ENCODE results near the gene UPF1.

UPF1 gene

GRCh38 chr19:18879579-18880373, 48.0 kb downstream of the UPF1 start:
- Histone ChIP-seq H3K27me3 (replicated peaks; ENCODE audit: insufficient read depth, low read length) (peaks cover 15% of the 10 kb centered on the region), H3K9me2 (replicated peaks; ENCODE audit: insufficient read depth, low read length) (no peaks in the 10 kb centered on the region), H3K36me3 (replicated peaks; ENCODE audit: insufficient read depth, low read length) (no peaks in the 10 kb centered on the region), H3K9ac (ENCODE audit: low read length) (no peak overlapping the region), H3K4me3 (ENCODE audit: low read length) (no peak overlapping the region), H3F3A (ENCODE audit: insufficient read depth, low read length) (no peaks in the 10 kb centered on the region), H2AFZ (ENCODE audit: low read length) (no peak overlapping the region), H3K79me2 (ENCODE audit: low read length) (no peaks in the 10 kb centered on the region), H3K9me3 (replicated peaks; ENCODE audit: insufficient read depth, low read length) (no peaks in the 10 kb centered on the region), H4K20me1 (ENCODE audit: insufficient read depth, low read length) (no peaks in the 10 kb centered on the region), H3K27ac (ENCODE audit: low read length) (no peak overlapping the region), H3K4me1 (ENCODE audit: low read length) (no peaks in the 10 kb centered on the region), H3K4me2 (ENCODE audit: low read depth, low read length) (no peak overlapping the region)
- peak; percentile 41 for DNase-seq
- TF ChIP-seq EZH2 (optimal IDR thresholded peaks at IDR 0.05; ENCODE audit: low read depth, low read length), result no peak
- TF ChIP-seq EZH2phosphoT487 (IDR thresholded peaks at IDR 0.05; ENCODE audit: low read length), result no peak
- TF ChIP-seq CTCF (IDR thresholded peaks at IDR 0.05; ENCODE audit: low read length), result no peak

GRCh38 chr19:18881491-18881890, 49.7 kb downstream of the UPF1 start:
- Histone ChIP-seq H2AFZ (ENCODE audit: low read length) (no peak overlapping the region), H4K20me1 (ENCODE audit: insufficient read depth, low read length) (no peaks in the 10 kb centered on the region), H3K27ac (ENCODE audit: low read length) (no peak overlapping the region), H3K9ac (ENCODE audit: low read length) (no peak overlapping the region), H3K36me3 (replicated peaks; ENCODE audit: insufficient read depth, low read length) (no peaks in the 10 kb centered on the region), H3K27me3 (replicated peaks; ENCODE audit: insufficient read depth, low read length) (peaks cover 25% of the 10 kb centered on the region), H3F3A (ENCODE audit: insufficient read depth, low read length) (no peaks in the 10 kb centered on the region), H3K9me3 (replicated peaks; ENCODE audit: insufficient read depth, low read length) (no peaks in the 10 kb centered on the region), H3K4me1 (ENCODE audit: low read length) (no peaks in the 10 kb centered on the region), H3K4me2 (ENCODE audit: low read depth, low read length) (no peak overlapping the region), H3K9me2 (replicated peaks; ENCODE audit: insufficient read depth, low read length) (no peaks in the 10 kb centered on the region), H3K4me3 (ENCODE audit: low read length) (no peak overlapping the region), H3K79me2 (ENCODE audit: low read length) (no peaks in the 10 kb centered on the region)
- DNase-seq, result no peak
- TF ChIP-seq EZH2phosphoT487 (IDR thresholded peaks at IDR 0.05; ENCODE audit: low read length) (no peak), EZH2 (optimal IDR thresholded peaks at IDR 0.05; ENCODE audit: low read depth, low read length) (no peak), CTCF (IDR thresholded peaks at IDR 0.05; ENCODE audit: low read length) (no peak)

- Histone ChIP-seq H2AFZ (ENCODE audit: low read length) (no peak overlapping the region), H3K9me2 (replicated peaks; ENCODE audit: insufficient read depth, low read length) (no peaks in the 10 kb centered on the region), H3K36me3 (replicated peaks; ENCODE audit: insufficient read depth, low read length) (no peaks in the 10 kb centered on the region), H3K4me3 (ENCODE audit: low read length) (no peak overlapping the region), H3K9me3 (replicated peaks; ENCODE audit: insufficient read depth, low read length) (no peaks in the 10 kb centered on the region), H3K27me3 (replicated peaks; ENCODE audit: insufficient read depth, low read length) (peaks cover 37% of the 10 kb centered on the region), H3K4me1 (ENCODE audit: low read length) (no peaks in the 10 kb centered on the region), H3F3A (ENCODE audit: insufficient read depth, low read length) (no peaks in the 10 kb centered on the region), H3K4me2 (ENCODE audit: low read depth, low read length) (no peak overlapping the region), H4K20me1 (ENCODE audit: insufficient read depth, low read length) (no peaks in the 10 kb centered on the region), H3K27ac (ENCODE audit: low read length) (no peak overlapping the region), H3K9ac (ENCODE audit: low read length) (no peak overlapping the region), H3K79me2 (ENCODE audit: low read length) (no peaks in the 10 kb centered on the region)
- DNase-seq, result peak; percentile 1
- TF ChIP-seq CTCF (IDR thresholded peaks at IDR 0.05; ENCODE audit: low read length) (no peak), EZH2phosphoT487 (IDR thresholded peaks at IDR 0.05; ENCODE audit: low read length) (no peak), EZH2 (optimal IDR thresholded peaks at IDR 0.05; ENCODE audit: low read depth, low read length) (no peak)
Measured at GRCh38 chr19:18883526-18884304, 52.0 kb downstream of the UPF1 start.
